ENCODE measurements around the gene OSR1. TPM values are rescaled to one million over a fixed set of nuclear protein-coding genes. Genes with fewer than 3 reads are reported as not detected.

Gene OSR1
- total RNA-seq, 1 donor from 2014 or later = 27.8 TPM

DNA sequence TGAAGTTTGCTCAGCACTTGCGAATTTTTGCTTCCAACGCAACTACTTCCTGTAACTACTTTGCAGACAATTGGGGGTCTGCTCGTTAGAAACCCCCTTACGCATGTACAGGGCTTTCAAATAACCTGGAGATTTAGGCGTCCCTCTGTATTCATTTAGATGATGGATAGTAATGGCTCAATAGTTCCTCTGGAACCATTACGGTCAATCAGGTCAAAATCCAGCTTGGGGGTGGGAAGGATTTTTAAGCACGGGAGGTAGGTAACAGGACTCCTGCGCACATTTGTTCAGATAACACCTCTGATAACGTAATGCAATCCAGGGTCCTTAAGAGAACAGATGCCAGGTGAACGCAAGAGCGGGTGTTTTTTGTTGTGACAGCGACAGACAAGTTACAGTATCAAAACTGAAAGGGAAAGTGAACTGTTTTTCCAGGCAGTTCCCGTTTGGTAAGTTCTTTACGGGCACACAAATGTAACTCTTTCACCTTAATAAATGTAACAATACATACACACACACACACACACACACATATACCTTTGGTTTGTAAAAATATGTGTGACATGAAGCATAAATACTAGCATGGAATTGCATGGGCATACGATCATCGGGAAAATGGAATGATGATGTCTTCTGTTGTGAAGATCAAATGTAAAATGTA, 3.8 kb upstream of the OSR1 start:
- Mint-ChIP-seq H3K4me1 (peaks cover 38% of the 10 kb centered on the region), H3K27ac (peak overlapping the region; percentile 53), H3K9me3 (no peaks in the 10 kb centered on the region), H3K27me3 (ENCODE audit: low read depth) (peaks cover 100% of the 10 kb centered on the region), H3K36me3 (no peaks in the 10 kb centered on the region), H3K4me3 (peak overlapping the region; percentile 70)
- no peak for DNase-seq (ENCODE audit: low spot score in 2 of 2, unreplicated experiment in 2 of 2)
- TF ChIP-seq, protein P1, sequence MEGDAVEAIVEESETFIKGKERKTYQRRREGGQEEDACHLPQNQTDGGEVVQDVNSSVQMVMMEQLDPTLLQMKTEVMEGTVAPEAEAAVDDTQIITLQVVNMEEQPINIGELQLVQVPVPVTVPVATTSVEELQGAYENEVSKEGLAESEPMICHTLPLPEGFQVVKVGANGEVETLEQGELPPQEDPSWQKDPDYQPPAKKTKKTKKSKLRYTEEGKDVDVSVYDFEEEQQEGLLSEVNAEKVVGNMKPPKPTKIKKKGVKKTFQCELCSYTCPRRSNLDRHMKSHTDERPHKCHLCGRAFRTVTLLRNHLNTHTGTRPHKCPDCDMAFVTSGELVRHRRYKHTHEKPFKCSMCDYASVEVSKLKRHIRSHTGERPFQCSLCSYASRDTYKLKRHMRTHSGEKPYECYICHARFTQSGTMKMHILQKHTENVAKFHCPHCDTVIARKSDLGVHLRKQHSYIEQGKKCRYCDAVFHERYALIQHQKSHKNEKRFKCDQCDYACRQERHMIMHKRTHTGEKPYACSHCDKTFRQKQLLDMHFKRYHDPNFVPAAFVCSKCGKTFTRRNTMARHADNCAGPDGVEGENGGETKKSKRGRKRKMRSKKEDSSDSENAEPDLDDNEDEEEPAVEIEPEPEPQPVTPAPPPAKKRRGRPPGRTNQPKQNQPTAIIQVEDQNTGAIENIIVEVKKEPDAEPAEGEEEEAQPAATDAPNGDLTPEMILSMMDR (IDR thresholded peaks at IDR 0.05; ENCODE audit: unreplicated experiment) = no peak

DNA sequence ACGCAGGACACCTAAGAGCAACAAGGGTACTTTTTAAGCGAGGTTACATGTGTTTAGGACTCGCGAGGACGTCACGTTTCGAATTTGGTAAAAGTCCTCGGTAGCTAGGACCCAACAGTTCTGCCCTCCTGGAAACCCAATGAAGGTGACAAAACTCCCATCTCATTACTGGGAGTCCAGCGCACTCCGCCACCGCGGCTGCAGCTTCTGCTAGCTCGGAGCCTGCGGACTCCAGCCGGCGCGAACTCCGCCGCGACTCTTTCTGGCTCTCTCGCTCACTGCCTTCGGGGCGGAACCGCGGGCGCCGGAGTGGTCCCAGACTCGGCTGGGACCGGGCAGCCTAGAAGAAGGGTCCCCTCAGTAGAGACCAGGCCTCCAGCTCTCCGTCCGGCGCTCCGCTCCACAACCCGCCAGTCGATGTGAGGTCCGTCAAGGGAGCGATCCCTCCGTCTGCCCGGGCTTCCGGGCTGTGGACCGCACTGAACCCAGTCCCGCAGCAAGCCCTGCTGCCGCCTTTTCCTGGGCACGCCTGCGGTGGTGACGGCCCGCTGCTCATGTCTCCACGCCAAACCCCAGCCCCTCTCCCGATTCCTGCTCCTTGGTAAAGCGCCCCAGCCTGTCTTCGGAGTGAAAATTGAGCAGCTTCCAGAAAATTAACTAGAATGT, 3.0 kb upstream of the OSR1 start:
- Mint-ChIP-seq H3K27ac (peak overlapping the region; percentile 47), H3K4me3 (peak overlapping the region; percentile 70), H3K36me3 (no peaks in the 10 kb centered on the region), H3K9me3 (no peaks in the 10 kb centered on the region), H3K4me1 (peaks cover 43% of the 10 kb centered on the region), H3K27me3 (ENCODE audit: low read depth) (peaks cover 100% of the 10 kb centered on the region)
- TF ChIP-seq, protein P1 (IDR thresholded peaks at IDR 0.05; ENCODE audit: unreplicated experiment) = no peak
- peak in 1 of 2 experiments; percentile 55 for DNase-seq (ENCODE audit: low spot score in 2 of 2, unreplicated experiment in 2 of 2)

DNA sequence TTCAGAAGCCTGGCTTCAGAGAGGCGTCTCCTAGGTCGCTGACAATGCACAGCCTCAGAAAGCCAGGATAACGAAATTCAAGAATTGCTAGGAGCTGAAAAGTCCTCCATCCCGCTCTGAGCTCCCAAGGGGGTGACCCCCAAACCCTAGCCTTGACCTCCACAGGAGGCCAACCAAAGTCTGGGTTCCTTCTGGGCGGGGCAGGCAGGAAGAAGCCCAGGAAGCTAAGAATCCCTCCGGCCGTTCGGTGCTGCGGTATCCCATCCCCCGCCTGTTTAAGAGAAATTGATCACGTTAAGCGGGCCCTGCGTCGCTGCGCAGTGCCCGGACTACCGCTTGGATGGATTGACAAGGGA, 2.5 kb upstream of the OSR1 start:
- Mint-ChIP-seq H3K4me1 (peaks cover 47% of the 10 kb centered on the region), H3K27me3 (ENCODE audit: low read depth) (peaks cover 100% of the 10 kb centered on the region)

DNA sequence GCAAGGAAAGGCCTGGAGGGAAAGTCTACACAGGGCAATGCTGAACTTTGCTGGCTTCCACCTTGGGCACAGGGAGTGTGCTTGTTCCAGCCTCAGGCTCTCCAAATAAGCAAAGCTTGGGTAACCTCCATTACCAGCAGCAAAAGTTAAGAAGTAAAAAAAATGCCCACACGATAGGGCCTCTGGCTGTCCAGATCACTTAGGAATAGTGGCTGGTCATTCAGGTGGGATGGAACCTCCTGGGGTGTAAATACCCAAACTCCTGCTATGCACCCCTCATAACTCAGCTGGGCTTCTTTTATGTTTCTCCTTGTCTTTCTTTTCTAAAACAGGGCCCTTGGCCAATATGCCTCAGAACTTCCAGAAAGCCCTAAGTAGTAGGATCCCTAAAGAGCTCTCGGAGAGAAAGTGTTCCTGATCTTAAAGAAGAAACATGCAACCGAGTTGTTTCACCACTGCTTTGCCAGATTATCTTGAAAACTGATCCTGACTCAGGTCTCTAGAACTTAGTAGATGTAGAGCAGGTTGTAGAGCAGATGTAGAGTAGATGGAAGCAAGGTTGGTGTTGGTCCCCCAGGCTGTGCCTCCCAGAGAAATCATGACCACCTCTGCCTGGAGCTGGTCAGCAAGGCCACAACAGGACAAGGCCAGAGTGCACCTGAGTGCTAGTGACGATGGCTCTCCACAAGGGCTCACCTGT, 2.0 kb upstream of the OSR1 start:
- Mint-ChIP-seq H3K9me3 (no peaks in the 10 kb centered on the region), H3K4me3 (peak overlapping the region; percentile 70), H3K27me3 (ENCODE audit: low read depth) (peaks cover 100% of the 10 kb centered on the region), H3K4me1 (peaks cover 49% of the 10 kb centered on the region), H3K27ac (no peak overlapping the region), H3K36me3 (peaks cover 2% of the 10 kb centered on the region)
- TF ChIP-seq, protein P1 (IDR thresholded peaks at IDR 0.05; ENCODE audit: unreplicated experiment) = no peak
- no peak for DNase-seq (ENCODE audit: low spot score in 2 of 2, unreplicated experiment in 2 of 2)

More for the DNA sequence above, 2.5 kb upstream of the OSR1 start:
- Mint-ChIP-seq H3K27ac (no peak overlapping the region), H3K4me3 (peak overlapping the region; percentile 70), H3K36me3 (no peaks in the 10 kb centered on the region), H3K9me3 (no peaks in the 10 kb centered on the region)
- TF ChIP-seq, protein P1 (IDR thresholded peaks at IDR 0.05; ENCODE audit: unreplicated experiment) = no peak
- DNase-seq (ENCODE audit: low spot score in 2 of 2, unreplicated experiment in 2 of 2) = no peak

DNA sequence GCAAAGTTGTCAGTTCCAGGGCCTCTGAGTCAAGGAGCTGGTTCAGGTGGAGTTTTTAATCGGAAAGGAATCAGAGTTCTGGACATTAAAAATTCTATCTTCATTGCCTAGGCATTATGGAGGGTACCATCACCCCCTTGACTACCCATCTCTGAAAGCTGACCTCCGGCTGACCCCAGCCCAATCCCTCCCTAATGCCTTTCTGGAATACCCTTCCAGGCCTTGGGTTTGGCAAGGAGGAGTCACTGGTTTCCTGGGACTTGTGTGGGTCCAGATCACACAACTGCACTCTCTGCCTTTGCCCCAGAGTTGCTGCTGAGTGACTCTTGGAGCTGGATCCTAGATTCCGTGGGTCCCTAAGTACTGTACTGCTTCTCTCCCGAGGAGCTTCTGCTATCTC, 1.0 kb upstream of the OSR1 start:
- Mint-ChIP-seq H3K27me3 (ENCODE audit: low read depth) (peaks cover 100% of the 10 kb centered on the region), H3K4me3 (peak overlapping the region; percentile 17), H3K27ac (no peak overlapping the region), H3K4me1 (peaks cover 46% of the 10 kb centered on the region), H3K9me3 (no peaks in the 10 kb centered on the region), H3K36me3 (peaks cover 2% of the 10 kb centered on the region)
- DNase-seq (ENCODE audit: low spot score in 2 of 2, unreplicated experiment in 2 of 2) = no peak
- TF ChIP-seq, protein P1 (IDR thresholded peaks at IDR 0.05; ENCODE audit: unreplicated experiment) = no peak

All from mesothelial cell of epicardium (in vitro differentiated cells).